ENCODE data around the gene TMEM17. TPM values are rescaled to one million over a fixed set of nuclear protein-coding genes. Genes with fewer than 3 reads are reported as not detected.

TMEM17 gene
- total and polyA plus RNA-seq, 2 of the 13 experiments (the other 11 are each of a cell fraction or from before 2014, with no cell fraction given): 0.22 to 0.50 TPM

GRCh38 chr2:62526531-62527381, 20.8 kb upstream of the TMEM17 start (continued):
- TF ChIP-seq SATB2 (CRISPR knock-in tag; IDR thresholded peaks at IDR 0.05): 0 out of 2 replicates have a peak, but pooled peaks have one; percentile 61
- peak; percentile 78; the same call in 1 of the 2 replicates for TF ChIP-seq KDM2A (CRISPR knock-in tag; IDR thresholded peaks at IDR 0.05; ENCODE audit: borderline replicate concordance, low read depth)
- TF ChIP-seq ZNF552 (CRISPR knock-in tag; IDR thresholded peaks at IDR 0.05; ENCODE audit: borderline replicate concordance): peak; percentile 93; the same call in 1 of the 2 replicates
- TF ChIP-seq GMEB1 (CRISPR knock-in tag; IDR thresholded peaks at IDR 0.05; ENCODE audit: borderline replicate concordance): peak; percentile 43; the same call in 1 of the 2 replicates
- TF ChIP-seq, protein P1, sequence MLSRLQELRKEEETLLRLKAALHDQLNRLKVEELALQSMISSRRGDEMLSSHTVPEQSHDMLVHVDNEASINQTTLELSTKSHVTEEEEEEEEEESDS (CRISPR knock-in tag; IDR thresholded peaks at IDR 0.05; ENCODE audit: borderline replicate concordance): no peak
- peak; percentile 74 for TF ChIP-seq ZNF792 (CRISPR knock-in tag; IDR thresholded peaks at IDR 0.05)
- TF ChIP-seq ZNF547 (CRISPR knock-in tag; IDR thresholded peaks at IDR 0.05): peak; percentile 43; the same call in 1 of the 2 replicates
- peak; percentile 66 for TF ChIP-seq SKI (IDR thresholded peaks at IDR 0.05; ENCODE audit: partially characterized antibody)
- peak; percentile 78 for TF ChIP-seq DMAP1 (CRISPR knock-in tag; IDR thresholded peaks at IDR 0.05)
- peak; percentile 82; the same call in 1 of the 2 replicates for TF ChIP-seq KDM3A (CRISPR knock-in tag; IDR thresholded peaks at IDR 0.05; ENCODE audit: low read depth)
- peak; percentile 95 for TF ChIP-seq CHD4 (IDR thresholded peaks at IDR 0.05; ENCODE audit: borderline replicate concordance, low read length)
- TF ChIP-seq SMYD3 (CRISPR knock-in tag; IDR thresholded peaks at IDR 0.05): peak; percentile 84; the same call in 1 of the 2 replicates
- TF ChIP-seq STAT6 (CRISPR knock-in tag; IDR thresholded peaks at IDR 0.05; ENCODE audit: borderline replicate concordance): peak; percentile 95; the same call in 1 of the 2 replicates
- peak; percentile 73 for TF ChIP-seq KLF11 (CRISPR knock-in tag; IDR thresholded peaks at IDR 0.05)
- peak; percentile 92; the same call in 1 of the 2 replicates for TF ChIP-seq ZNF556 (CRISPR knock-in tag; IDR thresholded peaks at IDR 0.05; ENCODE audit: borderline replicate concordance)
- TF ChIP-seq RARG (CRISPR knock-in tag; IDR thresholded peaks at IDR 0.05; ENCODE audit: low read depth): no peak
- peak; percentile 36 for TF ChIP-seq PHF8 (CRISPR knock-in tag; IDR thresholded peaks at IDR 0.05)
- peak; percentile 96; the same call in 1 of the 2 replicates for TF ChIP-seq ZNF772 (CRISPR knock-in tag; IDR thresholded peaks at IDR 0.05)
- TF ChIP-seq, protein P2, sequence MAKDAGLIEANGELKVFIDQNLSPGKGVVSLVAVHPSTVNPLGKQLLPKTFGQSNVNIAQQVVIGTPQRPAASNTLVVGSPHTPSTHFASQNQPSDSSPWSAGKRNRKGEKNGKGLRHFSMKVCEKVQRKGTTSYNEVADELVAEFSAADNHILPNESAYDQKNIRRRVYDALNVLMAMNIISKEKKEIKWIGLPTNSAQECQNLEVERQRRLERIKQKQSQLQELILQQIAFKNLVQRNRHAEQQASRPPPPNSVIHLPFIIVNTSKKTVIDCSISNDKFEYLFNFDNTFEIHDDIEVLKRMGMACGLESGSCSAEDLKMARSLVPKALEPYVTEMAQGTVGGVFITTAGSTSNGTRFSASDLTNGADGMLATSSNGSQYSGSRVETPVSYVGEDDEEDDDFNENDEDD (CRISPR knock-in tag; IDR thresholded peaks at IDR 0.05; ENCODE audit: borderline replicate concordance): peak; percentile 87; the same call in 1 of the 2 replicates
- TF ChIP-seq ZNF205 (CRISPR knock-in tag; IDR thresholded peaks at IDR 0.05): peak; percentile 93
- TF ChIP-seq TBX3 (IDR thresholded peaks at IDR 0.05; ENCODE audit: borderline replicate concordance): peak; percentile 82; the same call in 1 of the 2 replicates
- peak; percentile 89 for TF ChIP-seq PHF21A (CRISPR knock-in tag; IDR thresholded peaks at IDR 0.05)
